Measurements from ENCODE around the gene ARHGEF18.
"Not testable (repeated sequence)": the region's sequence is repeated elsewhere in the genome, so short reads cannot be mapped to it uniquely, and the experiment has no call there.

The ARHGEF18 gene

GRCh38 chr19:7346997-7347396 lies 1.7 kb upstream of the ARHGEF18 start:
- DNase-seq (ENCODE audit: low read depth): not testable (repeated sequence)

- DNase-seq (ENCODE audit: low read depth): no peak
Observed at GRCh38 chr19:7349231-7349591, 474 bp downstream of the ARHGEF18 start.

- DNase-seq (ENCODE audit: low read depth): no peak
Observed at GRCh38 chr19:7349961-7350711, 1.4 kb downstream of the ARHGEF18 start.

- no peak for DNase-seq (ENCODE audit: low read depth)
Observed at GRCh38 chr19:7351861-7352260, 3.1 kb downstream of the ARHGEF18 start.

- peak; percentile 15 for DNase-seq (ENCODE audit: low read depth)
Observed at GRCh38 chr19:7355151-7355820, 6.5 kb downstream of the ARHGEF18 start.

GRCh38 chr19:7355871-7356270 lies 7.1 kb downstream of the ARHGEF18 start:
- no peak for DNase-seq (ENCODE audit: low read depth)

- no peak for DNase-seq (ENCODE audit: low read depth)
Observed at GRCh38 chr19:7356899-7357627, 8.3 kb downstream of the ARHGEF18 start.

GRCh38 chr19:7358102-7358597 lies 9.4 kb downstream of the ARHGEF18 start:
- no peak for DNase-seq (ENCODE audit: low read depth)

- no peak for DNase-seq (ENCODE audit: low read depth)
Observed at GRCh38 chr19:7360393-7360984, 11.8 kb downstream of the ARHGEF18 start.

GRCh38 chr19:7363225-7363624 lies 14.5 kb downstream of the ARHGEF18 start:
- no peak for DNase-seq (ENCODE audit: low read depth)

GRCh38 chr19:7366701-7367420 lies 18.1 kb downstream of the ARHGEF18 start:
- DNase-seq (ENCODE audit: low read depth): no peak

- no peak for DNase-seq (ENCODE audit: low read depth)
Observed at GRCh38 chr19:7368456-7368855, 19.7 kb downstream of the ARHGEF18 start.

GRCh38 chr19:7368866-7369265 lies 20.1 kb downstream of the ARHGEF18 start:
- peak; percentile 62 for DNase-seq (ENCODE audit: low read depth)

- DNase-seq (ENCODE audit: low read depth): no peak
Observed at GRCh38 chr19:7370546-7370945, 21.8 kb downstream of the ARHGEF18 start.

GRCh38 chr19:7371001-7371400 lies 22.3 kb downstream of the ARHGEF18 start:
- no peak for DNase-seq (ENCODE audit: low read depth)

- no peak for DNase-seq (ENCODE audit: low read depth)
Observed at GRCh38 chr19:7372810-7373209, 24.1 kb downstream of the ARHGEF18 start.

- no peak for DNase-seq (ENCODE audit: low read depth)
Observed at GRCh38 chr19:7373862-7374261, 25.1 kb downstream of the ARHGEF18 start.

GRCh38 chr19:7376151-7376852 lies 27.6 kb downstream of the ARHGEF18 start:
- no peak for DNase-seq (ENCODE audit: low read depth)

GRCh38 chr19:7377196-7377595 lies 28.5 kb downstream of the ARHGEF18 start:
- no peak for DNase-seq (ENCODE audit: low read depth)

- no peak for DNase-seq (ENCODE audit: low read depth)
Observed at GRCh38 chr19:7381073-7381390, 32.3 kb downstream of the ARHGEF18 start.

- no peak for DNase-seq (ENCODE audit: low read depth)
Observed at GRCh38 chr19:7382694-7383093, 34.0 kb downstream of the ARHGEF18 start.
